ENCODE data around the gene FRYL. TPM values are rescaled to one million over a fixed set of nuclear protein-coding genes. Genes with fewer than 3 reads are reported as not detected.

The FRYL gene
- total RNA-seq, 1 experiment from 2014 or later: 53.9 TPM

DNA sequence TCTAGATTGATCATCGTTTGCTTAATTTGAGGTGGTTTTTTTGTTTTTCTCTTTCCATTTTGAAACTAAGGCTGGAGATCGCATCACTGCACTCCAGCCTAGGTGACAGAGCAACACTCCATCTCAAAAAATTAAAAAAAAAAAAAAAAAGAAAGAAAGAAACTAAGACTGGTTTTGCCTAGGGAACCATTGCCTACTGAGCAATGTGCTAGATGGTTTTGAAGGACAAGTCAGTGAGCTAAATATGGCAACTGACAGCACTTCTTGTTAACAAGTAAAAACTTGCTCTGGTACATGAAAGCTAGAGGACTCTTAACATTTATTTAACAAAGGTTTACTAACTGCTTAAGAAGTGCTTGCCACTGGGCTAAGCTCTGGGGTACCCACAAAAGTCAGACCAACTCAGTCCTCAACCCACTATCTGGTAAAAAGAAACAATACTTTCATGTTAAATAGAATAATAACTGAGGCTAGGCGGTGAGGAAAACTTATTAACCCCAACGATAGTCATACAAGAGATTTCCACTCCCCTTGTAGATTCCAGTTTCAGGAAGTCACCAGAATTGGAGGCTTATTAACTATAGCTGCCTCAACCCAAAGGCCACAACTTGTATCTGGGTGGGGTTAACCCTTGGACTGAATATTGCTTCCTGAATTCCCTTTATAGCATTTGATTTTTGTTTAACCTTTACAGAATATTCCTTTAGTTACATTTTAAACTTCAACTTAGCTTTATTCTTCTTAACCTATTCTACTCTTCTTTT lies 111.6 kb downstream of the FRYL start:
- TF ChIP-seq, protein P1, sequence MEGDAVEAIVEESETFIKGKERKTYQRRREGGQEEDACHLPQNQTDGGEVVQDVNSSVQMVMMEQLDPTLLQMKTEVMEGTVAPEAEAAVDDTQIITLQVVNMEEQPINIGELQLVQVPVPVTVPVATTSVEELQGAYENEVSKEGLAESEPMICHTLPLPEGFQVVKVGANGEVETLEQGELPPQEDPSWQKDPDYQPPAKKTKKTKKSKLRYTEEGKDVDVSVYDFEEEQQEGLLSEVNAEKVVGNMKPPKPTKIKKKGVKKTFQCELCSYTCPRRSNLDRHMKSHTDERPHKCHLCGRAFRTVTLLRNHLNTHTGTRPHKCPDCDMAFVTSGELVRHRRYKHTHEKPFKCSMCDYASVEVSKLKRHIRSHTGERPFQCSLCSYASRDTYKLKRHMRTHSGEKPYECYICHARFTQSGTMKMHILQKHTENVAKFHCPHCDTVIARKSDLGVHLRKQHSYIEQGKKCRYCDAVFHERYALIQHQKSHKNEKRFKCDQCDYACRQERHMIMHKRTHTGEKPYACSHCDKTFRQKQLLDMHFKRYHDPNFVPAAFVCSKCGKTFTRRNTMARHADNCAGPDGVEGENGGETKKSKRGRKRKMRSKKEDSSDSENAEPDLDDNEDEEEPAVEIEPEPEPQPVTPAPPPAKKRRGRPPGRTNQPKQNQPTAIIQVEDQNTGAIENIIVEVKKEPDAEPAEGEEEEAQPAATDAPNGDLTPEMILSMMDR (IDR thresholded peaks at IDR 0.05; ENCODE audit: unreplicated experiment): no peak
- Mint-ChIP-seq H3K27ac (ENCODE audit: low read depth, unreplicated experiment) (peak overlapping the region; percentile 1), H3K4me1 (ENCODE audit: insufficient read depth, unreplicated experiment) (peaks cover 28% of the 10 kb centered on the region), H3K27me3 (ENCODE audit: insufficient read depth, unreplicated experiment) (no peaks in the 10 kb centered on the region), H3K9me3 (ENCODE audit: unreplicated experiment) (peaks cover 9% of the 10 kb centered on the region), H3K4me3 (ENCODE audit: unreplicated experiment) (no peak overlapping the region), H3K36me3 (ENCODE audit: insufficient read depth, unreplicated experiment) (peaks cover 6% of the 10 kb centered on the region)
- POLR2A ChIA-PET: interaction anchor here (0.6 to 2.7 kb wide), 20 partner anchors 11 to 293 kb away, joined by 3 to 14 read pairs (median 4); no protein-coding TSS in a partner anchor
- CTCF ChIA-PET: interaction anchor here (0.6 to 1.6 kb wide), 5 partner anchors 30 to 292 kb away, joined by 3 to 6 read pairs (median 4); no protein-coding TSS in a partner anchor
- intact Hi-C loops (cut with micrococcal nuclease): no loop called here
- no TSS peak for BruUV-seq (replicated peaks)
- peak; percentile 22 for DNase-seq (ENCODE audit: unreplicated experiment)

DNA sequence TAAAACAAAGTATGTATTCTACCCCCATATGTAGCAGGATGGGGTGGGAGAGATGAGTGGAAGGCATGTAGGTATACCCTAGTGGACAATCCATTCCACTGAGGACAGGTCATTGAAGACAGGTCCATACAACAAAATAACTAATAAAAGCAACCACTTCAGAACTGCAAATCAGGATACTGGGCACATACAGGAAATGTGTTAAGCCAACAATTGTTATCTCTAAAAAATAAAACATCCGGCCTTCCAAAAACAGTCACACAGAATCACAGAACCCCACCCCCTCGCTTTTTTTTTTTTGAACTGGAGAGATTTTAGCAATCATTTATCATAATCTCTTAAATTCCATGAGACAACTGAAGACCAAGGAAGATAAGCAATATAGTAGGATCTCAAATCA lies 112.9 kb downstream of the FRYL start:
- Mint-ChIP-seq H3K27ac (ENCODE audit: low read depth, unreplicated experiment) (no peak overlapping the region), H3K27me3 (ENCODE audit: insufficient read depth, unreplicated experiment) (no peaks in the 10 kb centered on the region), H3K9me3 (ENCODE audit: unreplicated experiment) (peaks cover 9% of the 10 kb centered on the region), H3K4me3 (ENCODE audit: unreplicated experiment) (no peak overlapping the region), H3K36me3 (ENCODE audit: insufficient read depth, unreplicated experiment) (peaks cover 6% of the 10 kb centered on the region), H3K4me1 (ENCODE audit: insufficient read depth, unreplicated experiment) (peaks cover 28% of the 10 kb centered on the region)
- CTCF ChIA-PET: interaction anchor here (0.7 to 1.6 kb wide), 2 partner anchors 31 to 211 kb away, joined by 3 to 6 read pairs; no protein-coding TSS in a partner anchor
- BruUV-seq (replicated peaks): no TSS peak
- intact Hi-C loops (cut with micrococcal nuclease): no loop called here
- TF ChIP-seq, protein P1 (IDR thresholded peaks at IDR 0.05; ENCODE audit: unreplicated experiment): no peak
- POLR2A ChIA-PET: interaction anchor here (0.9 to 2.7 kb wide), 5 partner anchors 30 to 113 kb away, joined by 3 to 10 read pairs (median 4); no protein-coding TSS in a partner anchor
- DNase-seq (ENCODE audit: unreplicated experiment): no peak

DNA sequence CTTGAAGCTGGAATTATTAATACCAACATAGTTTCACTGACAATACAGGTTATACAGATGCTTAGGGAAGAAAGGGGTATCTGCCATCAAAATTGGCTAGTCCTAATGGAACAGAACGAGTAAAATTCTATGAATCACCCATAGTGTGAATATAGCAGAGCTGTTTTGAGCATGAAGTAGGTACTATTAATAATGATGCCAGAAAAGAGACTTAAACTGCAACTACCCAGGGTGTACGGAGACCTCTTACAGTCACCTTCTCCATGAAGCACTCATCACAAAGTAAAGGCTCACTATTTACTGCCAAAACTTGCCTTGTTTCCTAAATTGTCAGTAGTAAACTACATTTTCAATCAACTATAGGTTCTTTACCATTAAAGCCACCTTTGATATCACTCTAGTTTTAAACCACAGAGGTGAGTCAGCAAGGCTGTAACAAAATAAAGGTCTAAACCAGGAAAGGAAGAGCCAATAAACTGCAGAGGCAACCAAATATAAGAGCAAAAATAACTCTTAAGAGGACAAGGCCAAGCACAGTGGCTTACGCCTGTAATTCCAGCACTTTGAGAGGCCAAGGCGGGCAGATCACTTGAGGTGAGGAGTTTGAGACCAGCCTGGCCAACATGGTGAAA lies 114.4 kb downstream of the FRYL start:
- Mint-ChIP-seq H3K36me3 (ENCODE audit: insufficient read depth, unreplicated experiment) (peaks cover 3% of the 10 kb centered on the region), H3K4me3 (ENCODE audit: unreplicated experiment) (no peak overlapping the region), H3K4me1 (ENCODE audit: insufficient read depth, unreplicated experiment) (peaks cover 28% of the 10 kb centered on the region), H3K9me3 (ENCODE audit: unreplicated experiment) (peaks cover 6% of the 10 kb centered on the region), H3K27me3 (ENCODE audit: insufficient read depth, unreplicated experiment) (no peaks in the 10 kb centered on the region), H3K27ac (ENCODE audit: low read depth, unreplicated experiment) (no peak overlapping the region)
- CTCF ChIA-PET: no interaction called here
- intact Hi-C loops (cut with micrococcal nuclease): no loop called here
- TF ChIP-seq, protein P1 (IDR thresholded peaks at IDR 0.05; ENCODE audit: unreplicated experiment): no peak
- BruUV-seq (replicated peaks): no TSS peak
- POLR2A ChIA-PET: interaction anchor here (0.9 to 2.0 kb wide), 10 partner anchors 11 to 166 kb away, joined by 3 to 22 read pairs (median 4); partner anchors contain the start of gene FRYL
- DNase-seq (ENCODE audit: unreplicated experiment): peak; percentile 39

DNA sequence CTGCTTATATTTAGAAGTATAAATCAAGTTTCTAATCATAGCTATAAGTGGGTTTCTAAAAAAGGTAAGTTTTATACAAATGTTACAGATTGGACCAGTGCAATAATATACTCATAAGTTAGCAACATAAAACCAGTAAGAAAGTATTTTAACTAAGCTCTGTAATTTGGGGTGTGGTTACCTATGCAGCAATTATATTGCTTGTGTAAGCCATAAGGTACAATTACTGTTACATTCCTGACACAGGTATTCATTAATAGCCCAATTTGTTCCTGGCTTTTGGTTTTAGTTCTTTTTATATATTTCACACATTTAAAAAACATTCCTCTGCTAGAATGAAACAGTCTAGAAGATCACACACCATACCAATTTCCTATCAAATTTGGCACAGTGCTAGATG lies 115.1 kb downstream of the FRYL start:
- TF ChIP-seq, protein P1 (IDR thresholded peaks at IDR 0.05; ENCODE audit: unreplicated experiment): no peak
- Mint-ChIP-seq H3K27me3 (ENCODE audit: insufficient read depth, unreplicated experiment) (no peaks in the 10 kb centered on the region), H3K36me3 (ENCODE audit: insufficient read depth, unreplicated experiment) (no peaks in the 10 kb centered on the region), H3K27ac (ENCODE audit: low read depth, unreplicated experiment) (no peak overlapping the region), H3K9me3 (ENCODE audit: unreplicated experiment) (no peaks in the 10 kb centered on the region), H3K4me3 (ENCODE audit: unreplicated experiment) (no peak overlapping the region), H3K4me1 (ENCODE audit: insufficient read depth, unreplicated experiment) (peaks cover 23% of the 10 kb centered on the region)
- ChIA-PET POLR2A (interaction anchor here (0.7 to 2.0 kb wide), 12 partner anchors 10 to 167 kb away, joined by 3 to 22 read pairs (median 4); partner anchors contain the start of gene FRYL), CTCF (interaction anchor here (0.9 kb wide), 1 partner anchor 87 kb away, joined by 3 read pairs; no protein-coding TSS in a partner anchor)
- intact Hi-C loops (cut with micrococcal nuclease): no loop called here
- DNase-seq (ENCODE audit: unreplicated experiment): no peak
- no TSS peak for BruUV-seq (replicated peaks)
